ENCODE data around the gene ADM.

DNA sequence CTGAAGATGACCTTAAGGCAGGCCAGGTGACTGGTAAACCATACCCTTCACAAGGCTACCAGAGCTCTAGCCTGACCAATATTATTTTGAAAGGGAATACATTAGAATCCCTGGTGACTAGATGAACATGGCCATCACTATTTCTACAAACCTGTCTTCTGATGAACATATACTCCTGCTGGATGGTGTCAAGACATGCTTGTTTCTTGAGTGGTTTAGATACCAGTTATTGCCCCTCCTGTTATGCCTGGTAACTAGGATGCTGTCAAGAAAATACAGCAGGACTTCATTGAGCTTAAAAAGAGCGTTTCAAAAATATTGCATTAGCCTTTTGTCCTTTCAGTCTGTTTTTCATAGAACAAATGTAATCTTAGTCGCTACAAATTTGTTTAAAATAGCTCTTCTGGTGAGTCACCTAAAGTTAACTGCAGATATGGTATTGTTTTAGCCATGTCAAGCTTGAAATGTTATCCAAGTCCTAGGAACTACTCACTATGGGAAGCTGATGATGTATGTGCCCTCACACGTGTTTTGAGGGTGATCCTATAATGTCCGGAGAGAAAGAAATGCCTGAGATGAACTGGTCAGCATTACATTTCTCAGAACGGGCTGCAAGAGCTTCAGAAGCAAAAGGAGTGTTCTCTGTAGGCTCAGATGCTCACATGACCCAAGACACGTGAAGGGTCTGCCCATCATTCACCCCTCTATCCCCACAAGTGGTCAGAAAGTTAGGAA, 20.6 kb downstream of the ADM start:
- no peak for TF ChIP-seq CTCF (conservative IDR thresholded peaks at IDR 0.05)
- TF ChIP-seq EZH2 (IDR thresholded peaks at IDR 0.05; ENCODE audit: low read depth), result no peak

Measured in PC-9 (cell line).